CD4-positive, alpha-beta T cell (primary cell): ENCODE measurements around the gene NFKBIA. TPM values are rescaled to one million over a fixed set of nuclear protein-coding genes. Genes with fewer than 3 reads are reported as not detected.

Experiments used
- ATAC-seq: fragments of 200-7000 bp; cut with Tn5 transposase; one replicate; pipeline ENCODE4 v1.10.0; 2022; ENCODE audit warnings: mild to moderate bottlenecking; ENCODE audit not compliant: poor library complexity
- CTCF ChIA-PET: fragments of 350-600 bp; sonication (Branson Sonifier 250); formaldehyde crosslinking; loops from one replicate; lab custom pipeline; 2021; ENCODE audit warnings: antibody characterized with exemption, inconsistent platforms; lab: Charles Lee
- POLR2A ChIA-PET: fragments of 350-600 bp; sonication (Branson Sonifier 250); formaldehyde crosslinking; loops from one replicate; lab custom pipeline; 2021; ENCODE audit warnings: antibody characterized with exemption, inconsistent platforms; lab: Charles Lee
- DNase-seq, 14 experiments: peaks; one replicate each; pipeline ENCODE4 v3.0.0-alpha.2; 2013 to 2020; ENCODE audit warnings: mixed read lengths in 2 of 14
- H3K27ac ChIP-seq, 2 donors: one replicate each; pipeline versions ENCODE4 v1.5.1 to v1.7.0; 2013; ENCODE audit warnings: low read length in 2 of 2, low read depth in 1 of 2, mild to moderate bottlenecking in 1 of 2
- H3K27me3 ChIP-seq, 2 experiments: 1 replicate in 1 of 2; 2 replicates in 1 of 2; pipeline versions ENCODE4 v1.6.1 to v1.7.0; 2013; ENCODE audit warnings: low read length in 2 of 2, control low read depth in 1 of 2, mild to moderate bottlenecking in 1 of 2, moderate library complexity in 1 of 2; ENCODE audit not compliant: insufficient read depth in 2 of 2, control insufficient read depth in 1 of 2
- H3K36me3 ChIP-seq: one replicate; pipeline ENCODE4 v1.6.1; 2013; ENCODE audit warnings: low read length, control low read depth; ENCODE audit not compliant: insufficient read depth
- H3K4me1 ChIP-seq: one replicate; pipeline ENCODE4 v1.6.1; 2013; ENCODE audit warnings: low read length, control low read depth; ENCODE audit not compliant: insufficient read depth
- H3K4me3 ChIP-seq: one replicate; pipeline ENCODE4 v1.5.1; 2013; ENCODE audit warnings: mild to moderate bottlenecking, low read length, moderate library complexity
- H3K9me3 ChIP-seq, 2 experiments: 1 replicate in 1 of 2; 2 replicates in 1 of 2; pipeline versions ENCODE4 v1.6.1 to v1.7.0; 2013; ENCODE audit warnings: low read length in 2 of 2, mild to moderate bottlenecking in 2 of 2, control low read depth in 1 of 2, moderate library complexity in 1 of 2; ENCODE audit not compliant: control insufficient read depth in 1 of 2, insufficient read depth in 1 of 2
- H3K27ac Mint-ChIP-seq: one replicate; pipeline ENCODE4 v1.8.0; 2020; ENCODE audit warnings: mixed read lengths
- H3K27me3 Mint-ChIP-seq: one replicate; pipeline ENCODE4 v1.8.0; 2021; ENCODE audit warnings: mixed read lengths
- H3K36me3 Mint-ChIP-seq: one replicate; pipeline ENCODE4 v1.8.0; 2021; ENCODE audit warnings: low read depth, mixed read lengths
- H3K4me1 Mint-ChIP-seq: one replicate; pipeline ENCODE4 v1.8.0; 2021; ENCODE audit warnings: low read depth, mixed read lengths
- H3K4me3 Mint-ChIP-seq: one replicate; pipeline ENCODE4 v1.8.0; 2020; ENCODE audit warnings: mild to moderate bottlenecking, mixed read lengths
- H3K9me3 Mint-ChIP-seq: one replicate; pipeline ENCODE4 v1.8.0; 2020; ENCODE audit warnings: mixed read lengths
- intact Hi-C, 2 experiments: fragments of 100-400 bp; cut with DNase I in 1 of 2; cut with micrococcal nuclease in 1 of 2; formaldehyde crosslinking; loops; one replicate each; pipeline versions ENCODE4 v1.15.1 to v1.9.0; 2023 to 2025; cut with DNase I, micrococcal nuclease
- total RNA-seq, 174 experiments: library from RNA in 2 of 174; stranded (reverse) in 2 of 174; gene quantifications; one replicate each; pipeline ENCODE4 v1.2.3 and lab custom pipeline; 2021 to 2026
- TF ChIP-seq, protein P1 (sequence below): fragments of 200-600 bp; IDR thresholded peaks from one replicate; pipeline ENCODE4 v1.8.0; 2022; ENCODE audit warnings: antibody characterized with exemption, mild to moderate bottlenecking

NFKBIA gene
- total RNA-seq, 2 experiments from 2014 or later, result 977 to 1,030 TPM

DNA sequence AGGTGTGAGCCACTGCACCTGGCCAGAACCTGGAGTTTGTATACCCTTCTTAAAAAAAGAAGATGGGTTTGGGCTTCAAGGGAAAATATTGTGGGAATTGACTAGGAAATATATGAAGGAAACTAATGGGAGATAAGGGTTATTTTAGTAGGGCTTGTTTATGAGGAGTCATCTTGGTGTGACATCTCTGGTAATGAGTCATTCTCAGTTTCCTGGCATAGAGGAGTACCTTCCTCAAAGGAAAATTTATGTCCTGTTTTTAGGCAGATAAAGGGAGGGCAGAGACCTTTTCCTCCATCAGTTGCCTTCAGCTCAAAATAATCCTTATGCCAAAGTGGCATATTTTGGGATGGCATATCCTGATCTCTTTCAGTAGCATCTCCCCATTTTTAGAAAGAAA lies 30.6 kb upstream of the NFKBIA start:
- H3K27ac ChIP-seq, result no peak overlapping the region
- Mint-ChIP-seq H3K9me3 (no peaks in the 10 kb centered on the region), H3K27me3 (no peaks in the 10 kb centered on the region), H3K36me3 (no peaks in the 10 kb centered on the region), H3K27ac (no peak overlapping the region), H3K4me1 (no peaks in the 10 kb centered on the region), H3K4me3 (no peak overlapping the region)
- no peaks in the 10 kb centered on the region for H3K9me3 ChIP-seq
- no peaks in the 10 kb centered on the region for H3K27me3 ChIP-seq
- no peaks in the 10 kb centered on the region for H3K36me3 ChIP-seq
- no peak for ATAC-seq
- no peaks in the 10 kb centered on the region for H3K4me1 ChIP-seq
- intact Hi-C loops, result no loop called here
- CTCF ChIA-PET, result no interaction called here
- POLR2A ChIA-PET, result no interaction called here
- no peak for DNase-seq
- no peak overlapping the region for H3K4me3 ChIP-seq
- TF ChIP-seq, protein P1, sequence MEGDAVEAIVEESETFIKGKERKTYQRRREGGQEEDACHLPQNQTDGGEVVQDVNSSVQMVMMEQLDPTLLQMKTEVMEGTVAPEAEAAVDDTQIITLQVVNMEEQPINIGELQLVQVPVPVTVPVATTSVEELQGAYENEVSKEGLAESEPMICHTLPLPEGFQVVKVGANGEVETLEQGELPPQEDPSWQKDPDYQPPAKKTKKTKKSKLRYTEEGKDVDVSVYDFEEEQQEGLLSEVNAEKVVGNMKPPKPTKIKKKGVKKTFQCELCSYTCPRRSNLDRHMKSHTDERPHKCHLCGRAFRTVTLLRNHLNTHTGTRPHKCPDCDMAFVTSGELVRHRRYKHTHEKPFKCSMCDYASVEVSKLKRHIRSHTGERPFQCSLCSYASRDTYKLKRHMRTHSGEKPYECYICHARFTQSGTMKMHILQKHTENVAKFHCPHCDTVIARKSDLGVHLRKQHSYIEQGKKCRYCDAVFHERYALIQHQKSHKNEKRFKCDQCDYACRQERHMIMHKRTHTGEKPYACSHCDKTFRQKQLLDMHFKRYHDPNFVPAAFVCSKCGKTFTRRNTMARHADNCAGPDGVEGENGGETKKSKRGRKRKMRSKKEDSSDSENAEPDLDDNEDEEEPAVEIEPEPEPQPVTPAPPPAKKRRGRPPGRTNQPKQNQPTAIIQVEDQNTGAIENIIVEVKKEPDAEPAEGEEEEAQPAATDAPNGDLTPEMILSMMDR, result no peak

DNA sequence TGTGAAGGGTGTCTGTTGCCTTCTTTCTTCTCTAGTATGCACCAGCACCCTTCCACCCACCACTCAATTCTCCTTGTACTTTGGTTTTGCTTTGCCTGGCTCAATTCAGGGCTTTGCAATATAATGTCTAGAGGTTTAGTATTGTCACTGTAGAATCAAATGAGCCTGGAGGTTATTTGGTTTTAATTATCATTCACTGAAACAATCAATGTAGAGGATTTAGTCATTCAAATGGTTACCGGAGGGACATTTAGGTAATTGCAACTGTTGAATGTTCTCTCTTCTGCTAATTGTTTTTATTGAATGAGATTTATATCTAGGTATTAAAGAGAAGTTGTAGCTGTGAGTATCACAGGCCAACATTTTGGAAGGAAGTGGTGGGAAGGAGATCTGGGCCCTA lies 29.3 kb upstream of the NFKBIA start:
- Mint-ChIP-seq H3K27me3 (no peaks in the 10 kb centered on the region), H3K27ac (no peak overlapping the region), H3K4me1 (no peaks in the 10 kb centered on the region), H3K36me3 (no peaks in the 10 kb centered on the region), H3K9me3 (no peaks in the 10 kb centered on the region), H3K4me3 (no peak overlapping the region)
- ATAC-seq (no peak), DNase-seq (no peak)
- POLR2A ChIA-PET, result no interaction called here
- Histone ChIP-seq H3K9me3 (no peaks in the 10 kb centered on the region), H3K36me3 (no peaks in the 10 kb centered on the region), H3K27ac (no peak overlapping the region), H3K27me3 (no peaks in the 10 kb centered on the region), H3K4me3 (no peak overlapping the region), H3K4me1 (no peaks in the 10 kb centered on the region)
- intact Hi-C loops, result no loop called here
- TF ChIP-seq, protein P1, result no peak
- CTCF ChIA-PET, result no interaction called here

GRCh38 chr14:35430459-35431199 lies 26.1 kb upstream of the NFKBIA start:
- POLR2A ChIA-PET, result no interaction called here
- TF ChIP-seq, protein P1, result no peak
- CTCF ChIA-PET, result no interaction called here
- DNase-seq, result no peak
- no peaks in the 10 kb centered on the region for H3K9me3 ChIP-seq
- H3K27ac Mint-ChIP-seq, result no peak overlapping the region
- no peak overlapping the region for H3K27ac ChIP-seq
- no peaks in the 10 kb centered on the region for H3K4me1 ChIP-seq
- no peaks in the 10 kb centered on the region for H3K9me3 Mint-ChIP-seq
- H3K36me3 ChIP-seq, result no peaks in the 10 kb centered on the region
- no peaks in the 10 kb centered on the region for H3K27me3 Mint-ChIP-seq
- H3K4me3 Mint-ChIP-seq, result no peak overlapping the region
- no peaks in the 10 kb centered on the region for H3K4me1 Mint-ChIP-seq
- intact Hi-C loops, result no loop called here
- H3K27me3 ChIP-seq, result no peaks in the 10 kb centered on the region
- H3K36me3 Mint-ChIP-seq, result no peaks in the 10 kb centered on the region
- H3K4me3 ChIP-seq, result no peak overlapping the region
- ATAC-seq, result no peak
